HG03558 (cell line): ENCODE data around the gene AAMDC.

ENCODE experiments used
- ATAC-seq: cut with Tn5 transposase; IDR thresholded peaks from one replicate; pipeline ENCODE4 v1.9.1; 2021; ENCODE audit warnings: moderate number of reproducible peaks; ENCODE audit not compliant: unreplicated experiment; ENCODE audit errors: extremely low read depth

Gene AAMDC

GRCh38 chr11:77820565-77821348 is at the start of gene AAMDC, which contains the start of gene RSF1:
AAMDC (plus strand) TSS chr11:77821144; CDS start chr11:77842497, 21,353 bp downstream.
RSF1 (minus strand) TSS chr11:77820722; CDS start chr11:77820714, 8 bp downstream.
- peak; percentile 60 for ATAC-seq

GRCh38 chr11:77775936-77776335 is 45.0 kb upstream of the AAMDC start:
- no peak for ATAC-seq

- no peak for ATAC-seq
Measured at GRCh38 chr11:77776455-77776854, 44.5 kb upstream of the AAMDC start.

GRCh38 chr11:77778118-77778517 is 42.8 kb upstream of the AAMDC start:
- ATAC-seq = no peak

GRCh38 chr11:77778549-77778948 is 42.4 kb upstream of the AAMDC start:
- ATAC-seq = no peak

- ATAC-seq = no peak
Measured at GRCh38 chr11:77779935-77780334, 41.0 kb upstream of the AAMDC start.

GRCh38 chr11:77783025-77783424 is 37.9 kb upstream of the AAMDC start:
- ATAC-seq = no peak

GRCh38 chr11:77784572-77784971 is 36.4 kb upstream of the AAMDC start:
- ATAC-seq = no peak

GRCh38 chr11:77789061-77789730 is 31.7 kb upstream of the AAMDC start:
- no peak for ATAC-seq

- no peak for ATAC-seq
Measured at GRCh38 chr11:77789731-77790476, 31.0 kb upstream of the AAMDC start.

- no peak for ATAC-seq
Measured at GRCh38 chr11:77791301-77791700, 29.6 kb upstream of the AAMDC start.

- no peak for ATAC-seq
Measured at GRCh38 chr11:77793972-77794371, 27.0 kb upstream of the AAMDC start.

- ATAC-seq = no peak
Measured at GRCh38 chr11:77799338-77799737, 21.6 kb upstream of the AAMDC start.

GRCh38 chr11:77800449-77800848 is 20.5 kb upstream of the AAMDC start:
- no peak for ATAC-seq

- ATAC-seq = no peak
Measured at GRCh38 chr11:77801477-77801876, 19.5 kb upstream of the AAMDC start.

GRCh38 chr11:77806415-77806814 is 14.5 kb upstream of the AAMDC start:
- ATAC-seq = no peak

- no peak for ATAC-seq
Measured at GRCh38 chr11:77806993-77807392, 14.0 kb upstream of the AAMDC start.

- ATAC-seq = no peak
Measured at GRCh38 chr11:77813256-77813655, 7.7 kb upstream of the AAMDC start.

GRCh38 chr11:77814848-77815247 is 6.1 kb upstream of the AAMDC start:
- no peak for ATAC-seq

- no peak for ATAC-seq
Measured at GRCh38 chr11:77815459-77815858, 5.5 kb upstream of the AAMDC start.

GRCh38 chr11:77819411-77819920 is 1.5 kb upstream of the AAMDC start:
- peak; percentile 33 for ATAC-seq
